Subcutaneous adipose tissue (tissue), 4 donors: ENCODE data around the gene ADAT2. TPM values are rescaled to one million over a fixed set of nuclear protein-coding genes. Genes with fewer than 3 reads are reported as not detected.

ENCODE experiments used
- total RNA-seq, 4 donors: library from RNA; depleted of rRNA; stranded (reverse); fragments of >200 nt; gene quantifications; one replicate each; pipeline ENCODE4 v1.1.0, GENCODE V29; 2016
- TF ChIP-seq, protein P1 (sequence below): fragments of 450-650 bp; IDR thresholded peaks from one replicate; pipeline ENCODE4 v1.5.1; 2016; ENCODE audit warnings: low read depth, mild to moderate bottlenecking, control low read depth, antibody characterized with exemption, moderate library complexity

Gene ADAT2
- total RNA-seq, 4 donors from 2014 or later = 2.8 to 5.7 (median 4.8) TPM

DNA sequence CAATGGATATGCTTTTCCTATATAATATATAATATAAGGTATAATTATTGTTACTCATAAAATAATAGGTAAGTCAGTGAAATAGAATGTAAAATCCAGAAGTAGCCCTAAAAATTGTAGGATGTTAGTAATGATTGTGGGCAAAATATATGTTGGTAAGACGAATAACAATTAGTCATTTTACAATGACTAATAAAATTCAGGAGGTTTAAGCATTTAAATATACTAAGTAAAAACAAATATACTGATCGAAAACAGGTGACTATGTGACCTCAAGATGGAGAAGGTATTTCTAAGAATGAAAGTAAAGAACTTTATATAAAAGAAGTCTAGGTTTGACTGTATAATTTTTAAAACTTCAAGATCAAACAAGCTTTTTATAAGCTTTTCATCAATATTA, 32.1 kb upstream of the ADAT2 start:
- TF ChIP-seq, protein P1, sequence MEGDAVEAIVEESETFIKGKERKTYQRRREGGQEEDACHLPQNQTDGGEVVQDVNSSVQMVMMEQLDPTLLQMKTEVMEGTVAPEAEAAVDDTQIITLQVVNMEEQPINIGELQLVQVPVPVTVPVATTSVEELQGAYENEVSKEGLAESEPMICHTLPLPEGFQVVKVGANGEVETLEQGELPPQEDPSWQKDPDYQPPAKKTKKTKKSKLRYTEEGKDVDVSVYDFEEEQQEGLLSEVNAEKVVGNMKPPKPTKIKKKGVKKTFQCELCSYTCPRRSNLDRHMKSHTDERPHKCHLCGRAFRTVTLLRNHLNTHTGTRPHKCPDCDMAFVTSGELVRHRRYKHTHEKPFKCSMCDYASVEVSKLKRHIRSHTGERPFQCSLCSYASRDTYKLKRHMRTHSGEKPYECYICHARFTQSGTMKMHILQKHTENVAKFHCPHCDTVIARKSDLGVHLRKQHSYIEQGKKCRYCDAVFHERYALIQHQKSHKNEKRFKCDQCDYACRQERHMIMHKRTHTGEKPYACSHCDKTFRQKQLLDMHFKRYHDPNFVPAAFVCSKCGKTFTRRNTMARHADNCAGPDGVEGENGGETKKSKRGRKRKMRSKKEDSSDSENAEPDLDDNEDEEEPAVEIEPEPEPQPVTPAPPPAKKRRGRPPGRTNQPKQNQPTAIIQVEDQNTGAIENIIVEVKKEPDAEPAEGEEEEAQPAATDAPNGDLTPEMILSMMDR = no peak

DNA sequence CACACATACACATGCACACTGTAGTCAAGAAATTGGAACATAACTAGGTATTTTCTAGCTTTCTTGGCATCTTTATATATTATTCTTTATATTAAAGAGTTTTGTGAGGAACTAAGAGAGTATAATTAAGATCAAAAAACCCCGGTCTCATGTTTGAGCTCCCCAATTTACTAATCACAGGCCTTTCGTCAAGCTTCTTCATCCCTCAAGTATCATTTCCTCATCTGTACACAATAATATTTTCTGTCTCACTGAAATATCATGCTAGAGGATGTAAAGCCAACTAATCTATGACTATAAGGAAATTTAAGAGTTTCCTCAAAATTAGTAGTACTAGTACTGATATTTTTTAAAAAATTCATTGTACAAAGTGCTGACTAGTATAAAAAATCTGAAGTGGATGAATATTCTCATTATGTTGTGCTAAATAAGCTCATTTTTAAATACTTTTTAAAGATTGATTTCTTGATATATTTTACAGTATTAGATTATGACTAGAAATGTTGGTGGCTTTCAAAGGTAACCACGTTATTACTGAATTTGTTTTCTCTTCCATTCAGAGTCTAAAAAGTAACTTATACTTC, 28.1 kb upstream of the ADAT2 start:
- TF ChIP-seq, protein P1 = no peak

DNA sequence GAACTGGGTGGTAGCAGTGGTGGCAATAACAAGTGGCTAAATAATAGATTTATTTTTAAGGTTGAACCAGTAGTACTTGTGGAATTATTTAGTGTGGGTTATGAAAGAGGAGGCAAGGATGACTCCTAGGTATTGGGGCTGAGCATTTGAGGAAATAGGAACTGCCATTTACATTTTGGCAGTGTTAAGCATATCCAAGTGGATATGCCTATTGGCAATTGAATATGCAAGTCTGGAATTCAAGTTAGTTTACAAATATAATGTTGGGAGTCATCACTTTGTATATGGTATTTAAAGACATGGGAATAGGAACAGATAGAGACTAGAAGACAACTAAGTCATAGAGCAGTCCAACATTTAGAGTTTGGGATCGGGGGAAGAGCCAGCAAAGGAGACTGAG, 26.1 kb upstream of the ADAT2 start:
- TF ChIP-seq, protein P1 = no peak

DNA sequence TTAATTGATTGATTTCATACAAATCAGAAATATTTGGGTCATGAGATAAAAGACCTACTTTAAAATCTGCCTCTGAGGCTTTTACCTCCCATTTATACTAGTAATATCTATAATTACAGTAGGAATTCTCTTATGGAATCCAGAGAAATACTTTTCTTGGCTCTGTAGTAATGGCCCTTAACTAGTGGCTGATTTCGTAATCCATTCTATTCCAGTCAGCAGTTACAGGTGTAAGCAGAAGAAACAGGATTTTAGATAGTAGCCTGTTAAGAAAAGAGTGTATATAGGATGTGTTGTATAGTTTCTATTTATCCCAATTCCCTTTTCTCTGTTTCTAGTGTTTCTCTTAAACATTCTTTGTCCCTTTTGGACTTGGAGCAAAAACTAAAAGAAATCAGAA, 21.3 kb upstream of the ADAT2 start:
- TF ChIP-seq, protein P1 = no peak

DNA sequence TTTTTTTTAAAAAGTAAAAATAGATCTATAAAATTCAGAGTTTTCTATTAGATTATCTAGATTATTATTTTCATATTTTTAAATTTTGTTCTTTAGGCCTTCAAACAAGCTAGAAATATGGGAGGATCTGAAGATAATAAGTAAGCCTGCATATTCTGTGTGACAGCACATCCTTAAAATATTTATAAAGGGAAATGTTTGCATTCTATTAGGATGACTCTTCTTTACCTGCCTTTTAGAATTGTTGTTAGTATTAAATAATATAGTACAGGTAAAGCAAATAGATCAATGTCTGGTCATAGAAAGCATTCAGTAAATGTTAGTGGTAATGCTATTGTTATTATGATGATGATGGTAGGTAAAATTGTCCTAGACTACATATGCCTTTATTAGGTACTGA, 17.5 kb upstream of the ADAT2 start:
- TF ChIP-seq, protein P1 = no peak

DNA sequence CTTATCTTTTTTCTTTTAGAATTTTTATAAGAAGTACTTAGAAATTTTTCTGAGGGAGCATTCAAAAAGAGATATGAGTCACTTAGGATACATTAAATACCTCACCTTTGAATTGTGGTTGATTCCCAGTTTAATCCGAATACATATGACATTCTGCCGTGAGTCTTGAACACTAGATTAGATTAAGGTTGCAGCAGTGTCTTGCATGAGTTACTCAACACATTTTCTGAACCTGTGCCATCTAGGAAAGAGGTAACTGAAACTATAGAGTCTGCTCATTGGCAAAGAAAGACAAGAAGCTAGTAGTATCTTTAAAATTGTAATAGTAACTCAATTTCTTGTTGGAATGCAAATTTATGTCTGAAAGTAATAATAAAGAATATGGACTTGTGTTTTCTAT, 15.1 kb upstream of the ADAT2 start:
- TF ChIP-seq, protein P1 = no peak

DNA sequence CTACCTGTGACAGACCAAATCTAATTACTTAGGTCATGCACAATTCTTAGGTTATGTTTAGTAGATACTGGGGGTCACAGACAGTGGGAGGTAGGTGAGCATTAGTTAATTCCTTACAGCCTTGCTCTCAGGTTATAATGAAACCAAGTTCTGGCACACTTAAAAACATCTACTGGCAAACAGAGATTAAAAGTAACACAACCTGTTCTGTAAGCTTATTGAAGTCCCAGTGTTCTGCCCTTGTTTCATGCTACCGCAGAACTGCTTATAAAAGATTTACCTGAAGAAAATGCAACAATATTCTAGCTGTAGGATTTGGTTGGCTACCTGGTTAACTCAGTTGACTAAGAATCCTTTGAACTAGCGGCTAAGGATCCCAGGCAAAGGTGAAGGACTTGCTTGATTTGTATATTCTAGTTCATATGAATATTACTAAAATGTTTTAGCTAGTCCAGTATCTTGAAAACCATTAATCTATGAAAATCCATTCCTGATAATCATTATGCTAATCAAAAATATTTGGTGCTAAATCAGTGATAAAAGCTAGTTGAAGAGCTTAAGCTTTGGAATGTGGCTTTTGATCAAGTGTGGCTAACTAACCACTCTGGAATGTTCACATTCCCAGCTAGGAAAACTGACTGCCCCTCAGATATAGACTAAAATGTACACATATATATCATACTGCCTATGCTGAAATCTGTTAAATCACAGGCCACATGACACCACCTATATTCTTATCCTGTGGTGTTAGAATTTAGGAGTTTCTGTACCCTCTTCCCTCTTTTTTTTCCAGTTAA, 7.3 kb upstream of the ADAT2 start:
- TF ChIP-seq, protein P1 = no peak
